HG03457 (cell line): ENCODE data around the gene C6orf118.

ENCODE experiments used
- ATAC-seq: cut with Tn5 transposase; IDR thresholded peaks from one replicate; pipeline ENCODE4 v1.9.1; 2021; ENCODE audit warnings: moderate number of reproducible peaks; ENCODE audit not compliant: unreplicated experiment

Gene C6orf118

GRCh38 chr6:165308926-165309731 is at the start of gene C6orf118:
C6orf118 (minus strand) TSS chr6:165309605; CDS start chr6:165309586, 19 bp downstream.
- no peak for ATAC-seq

DNA sequence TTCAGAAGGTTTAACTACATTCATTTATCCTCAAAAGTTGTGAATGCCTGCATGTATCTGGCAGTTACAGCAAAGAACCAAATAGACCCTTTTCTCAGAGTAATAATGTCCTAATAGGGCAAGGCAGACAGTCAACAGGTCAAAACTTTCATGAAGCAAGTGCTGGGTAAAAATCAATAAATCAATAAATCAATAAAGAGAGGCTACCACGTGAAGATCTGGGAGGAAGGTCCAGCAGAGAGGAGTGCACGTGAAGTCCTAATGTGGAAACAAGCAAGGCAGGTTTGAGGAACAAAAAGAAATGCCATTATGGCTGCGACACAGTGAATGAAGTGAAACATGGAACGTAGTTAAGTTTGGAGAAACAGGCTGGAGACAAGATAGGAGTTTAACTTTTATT is 36.3 kb upstream of the C6orf118 start:
- no peak for ATAC-seq

DNA sequence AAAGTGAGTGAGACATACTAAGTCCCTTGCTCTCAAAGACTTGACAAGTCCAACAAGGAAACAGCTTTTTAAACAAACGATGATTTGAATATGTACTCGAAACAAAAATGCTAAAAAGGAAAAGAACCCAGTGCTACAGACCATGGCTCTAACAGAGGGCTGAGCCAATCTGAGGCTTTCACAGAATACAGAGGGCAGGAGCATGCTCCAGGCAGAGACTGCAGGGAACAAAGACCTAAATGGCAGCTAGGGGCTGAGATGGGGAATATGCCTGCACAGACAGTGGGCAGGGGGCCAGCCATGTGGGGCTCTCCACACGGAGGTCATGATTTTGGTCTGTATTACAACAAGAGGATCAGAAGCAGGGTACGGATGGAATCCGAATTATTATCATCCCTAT is 31.1 kb upstream of the C6orf118 start:
- ATAC-seq: no peak

- ATAC-seq: no peak
Measured at GRCh38 chr6:165325609-165326008, 16.2 kb upstream of the C6orf118 start.

- no peak for ATAC-seq
Measured at GRCh38 chr6:165321555-165322145, 12.2 kb upstream of the C6orf118 start.

DNA sequence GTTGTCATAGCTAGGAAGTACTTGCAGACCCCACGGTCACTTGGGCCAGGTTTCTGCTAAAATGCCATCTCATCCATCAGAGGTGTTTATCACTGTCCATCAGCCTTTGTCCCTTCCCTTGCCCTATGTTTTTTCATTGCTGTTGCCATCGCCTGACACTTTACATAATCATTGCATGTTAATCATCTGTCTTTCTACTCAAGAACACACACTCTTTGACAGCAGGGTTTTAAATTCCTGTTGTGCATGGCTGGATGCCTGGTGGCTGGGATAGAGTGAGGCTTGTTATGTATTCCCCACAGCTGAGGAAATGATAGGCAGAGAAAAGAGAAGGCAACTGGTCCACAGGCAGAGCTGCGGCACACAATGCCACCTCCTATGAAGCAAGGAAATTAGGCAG is 11.7 kb upstream of the C6orf118 start:
- ATAC-seq: no peak

- no peak for ATAC-seq
Measured at GRCh38 chr6:165317723-165318122, 8.3 kb upstream of the C6orf118 start.

- ATAC-seq: no peak
Measured at GRCh38 chr6:165306955-165307354, 2.5 kb downstream of the C6orf118 start.

GRCh38 chr6:165301372-165302246 is 7.8 kb downstream of the C6orf118 start:
- no peak for ATAC-seq

DNA sequence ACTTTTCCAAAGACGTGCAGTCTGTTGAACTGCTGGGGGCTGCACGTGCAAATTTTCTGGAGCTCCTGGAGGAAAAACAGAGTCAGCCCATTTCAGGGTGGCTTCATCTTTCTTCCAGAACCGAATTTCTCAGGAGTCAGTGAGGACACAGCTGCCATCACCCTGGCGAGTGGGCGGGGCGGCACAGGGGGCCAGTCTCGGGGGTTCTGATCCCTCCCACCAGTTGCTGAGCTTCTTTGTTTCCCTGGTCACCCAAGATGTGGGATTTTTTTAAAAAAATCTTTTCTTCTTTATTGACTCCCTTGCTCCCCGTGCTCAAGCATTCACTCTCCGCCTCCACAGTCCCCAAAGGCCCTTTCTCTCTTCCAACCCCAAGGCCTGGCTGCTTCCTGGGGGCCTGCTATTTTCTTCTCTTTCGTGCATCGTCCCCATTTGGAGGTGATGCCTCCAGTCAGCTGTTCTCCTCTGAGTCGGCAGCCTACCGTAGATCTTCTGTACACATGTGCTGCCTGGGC is 8.9 kb downstream of the C6orf118 start:
- no peak for ATAC-seq

GRCh38 chr6:165298875-165299274 is 10.5 kb downstream of the C6orf118 start:
- ATAC-seq: no peak

DNA sequence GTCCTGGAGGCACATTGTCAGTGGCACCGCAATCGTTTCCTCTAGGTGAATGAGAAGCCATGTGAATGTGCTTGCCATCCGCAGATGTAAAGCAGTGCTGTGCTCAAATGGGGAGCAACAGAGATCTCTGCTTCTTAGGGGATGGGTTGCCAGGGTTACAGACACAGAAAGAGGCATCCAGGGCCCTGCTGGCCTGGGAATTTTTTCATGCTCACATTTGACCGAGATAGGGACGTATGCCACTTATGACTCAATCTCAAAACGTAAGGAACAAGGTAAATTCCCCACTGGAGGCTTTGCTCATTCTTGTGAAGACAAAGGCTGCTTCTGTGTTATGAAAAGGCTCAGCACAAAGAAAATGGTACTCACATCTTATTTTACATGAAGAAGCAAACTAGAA is 11.0 kb downstream of the C6orf118 start:
- no peak for ATAC-seq

DNA sequence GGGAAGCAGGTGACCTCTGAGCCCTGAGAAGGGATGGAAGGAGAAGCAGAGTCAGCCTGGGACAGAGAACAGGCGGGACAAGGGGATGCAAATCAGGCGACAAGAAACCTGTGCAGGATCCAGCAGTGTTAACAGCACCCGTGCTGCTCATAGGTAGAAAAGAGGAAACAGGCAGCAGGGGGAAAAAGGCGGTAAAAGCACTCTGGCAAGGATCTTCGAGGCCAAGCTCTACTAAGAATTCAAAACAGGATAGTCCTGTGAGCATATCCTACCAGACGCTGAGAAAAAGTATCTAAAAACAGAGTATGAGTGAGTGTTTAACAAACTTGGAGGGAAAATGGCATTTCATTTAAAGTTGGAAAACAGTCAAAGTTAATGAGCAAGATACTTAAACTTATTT is 16.7 kb downstream of the C6orf118 start:
- no peak for ATAC-seq

GRCh38 chr6:165274611-165275010 is 34.8 kb downstream of the C6orf118 start:
- no peak for ATAC-seq

GRCh38 chr6:165272585-165272984 is 36.8 kb downstream of the C6orf118 start:
- ATAC-seq: no peak

DNA sequence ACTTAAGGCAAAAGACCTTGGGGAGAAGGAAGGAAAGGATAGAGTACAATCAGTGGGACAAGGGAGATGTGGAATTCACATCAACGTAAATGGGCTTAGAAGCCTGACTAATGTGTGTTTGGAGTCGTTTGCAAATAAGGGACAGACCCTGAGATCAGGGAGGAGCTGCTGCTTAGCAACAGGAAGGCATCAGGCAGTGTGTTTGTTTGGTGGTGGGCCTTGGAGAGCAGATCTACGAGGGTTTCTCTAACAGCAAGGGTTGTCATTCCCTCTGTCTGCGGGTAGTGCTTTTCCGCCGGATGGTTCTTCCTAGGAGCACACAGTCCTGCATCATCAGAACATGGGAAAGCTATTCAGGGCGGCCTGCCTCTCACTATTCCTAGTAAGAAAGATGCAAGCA is 40.4 kb downstream of the C6orf118 start:
- ATAC-seq: no peak

DNA sequence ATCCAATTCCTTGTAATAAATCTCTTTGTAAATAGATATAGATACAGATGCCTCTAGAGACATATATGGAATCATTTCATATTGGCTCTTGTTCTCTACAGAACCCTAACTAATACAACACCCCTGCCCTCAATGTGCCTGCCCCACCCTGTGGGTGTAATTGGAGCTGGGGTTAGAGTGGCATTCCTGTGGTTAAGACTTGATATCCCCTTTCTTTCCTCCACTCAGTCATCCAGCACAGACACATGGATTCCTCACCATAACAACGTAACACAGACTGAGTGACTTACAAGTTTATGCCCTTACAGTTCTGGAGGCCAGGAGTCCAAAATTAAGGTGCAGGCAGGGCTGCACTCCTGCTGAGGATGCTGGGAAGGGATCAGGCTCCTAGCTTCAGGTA is 42.8 kb downstream of the C6orf118 start:
- no peak for ATAC-seq

- ATAC-seq: no peak
Measured at GRCh38 chr6:165266191-165266590, 43.2 kb downstream of the C6orf118 start.

GRCh38 chr6:165260462-165260861 is 48.9 kb downstream of the C6orf118 start:
- no peak for ATAC-seq

- ATAC-seq: no peak
Measured at GRCh38 chr6:165249808-165250207, 59.6 kb downstream of the C6orf118 start.

DNA sequence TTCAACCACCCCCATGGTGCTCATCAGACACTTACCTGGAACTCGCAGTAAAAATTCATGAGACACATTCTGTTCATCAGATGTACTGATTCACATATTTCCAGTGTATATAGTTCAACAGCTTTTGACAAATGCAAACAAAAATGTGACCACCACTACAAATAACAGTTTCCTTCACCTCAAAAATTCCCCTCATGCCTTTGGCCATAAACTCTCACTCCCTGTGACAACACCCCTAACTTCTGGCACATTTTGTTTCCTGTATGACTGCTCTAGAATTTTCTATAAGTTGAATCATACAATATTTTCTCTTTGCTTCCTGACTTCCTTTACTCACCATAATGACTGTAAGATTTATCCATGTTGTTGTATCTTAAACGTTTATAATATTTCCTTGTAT is 63.7 kb downstream of the C6orf118 start:
- no peak for ATAC-seq
